GM21737 (cell line): ENCODE data around the gene PCNP.
"Not testable (repeated sequence)": the region's sequence is repeated elsewhere in the genome, so short reads cannot be mapped to it uniquely, and the experiment has no call there.

ENCODE experiments used
- ATAC-seq: cut with Tn5 transposase; IDR thresholded peaks from one replicate; pipeline ENCODE4 v1.9.1; 2021; ENCODE audit warnings: mild to moderate bottlenecking, moderate library complexity; ENCODE audit not compliant: unreplicated experiment

The PCNP gene

GRCh38 chr3:101573449-101574387 is at the start of gene PCNP:
Gene PCNP, plus strand, starts transcription at chr3:101574180. Its CDS starts 36 bp downstream, at chr3:101574216.
- peak; percentile 88 for ATAC-seq

- no peak for ATAC-seq
These were observed 46.5 kb upstream of the PCNP start for GRCh38 chr3:101527441-101527840.

DNA sequence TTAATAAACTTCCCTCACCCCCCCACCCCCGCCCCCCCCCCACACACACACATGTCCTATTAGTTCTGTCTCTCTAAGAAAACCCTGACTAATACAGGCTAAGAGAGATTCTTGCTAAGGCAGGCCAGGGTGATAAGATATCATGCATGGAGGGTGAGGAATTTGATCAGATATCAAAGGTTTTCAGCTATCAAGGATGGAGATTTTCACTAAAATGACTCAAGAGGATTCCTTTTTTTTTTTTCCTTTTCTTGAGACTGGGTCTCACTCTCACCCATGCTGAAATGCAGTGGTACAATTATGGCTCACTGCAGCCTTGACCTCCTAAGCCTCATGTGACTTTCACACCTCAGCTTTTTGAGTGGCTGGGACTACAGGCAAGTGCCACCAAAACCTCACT is 46.1 kb upstream of the PCNP start:
- no peak for ATAC-seq

DNA sequence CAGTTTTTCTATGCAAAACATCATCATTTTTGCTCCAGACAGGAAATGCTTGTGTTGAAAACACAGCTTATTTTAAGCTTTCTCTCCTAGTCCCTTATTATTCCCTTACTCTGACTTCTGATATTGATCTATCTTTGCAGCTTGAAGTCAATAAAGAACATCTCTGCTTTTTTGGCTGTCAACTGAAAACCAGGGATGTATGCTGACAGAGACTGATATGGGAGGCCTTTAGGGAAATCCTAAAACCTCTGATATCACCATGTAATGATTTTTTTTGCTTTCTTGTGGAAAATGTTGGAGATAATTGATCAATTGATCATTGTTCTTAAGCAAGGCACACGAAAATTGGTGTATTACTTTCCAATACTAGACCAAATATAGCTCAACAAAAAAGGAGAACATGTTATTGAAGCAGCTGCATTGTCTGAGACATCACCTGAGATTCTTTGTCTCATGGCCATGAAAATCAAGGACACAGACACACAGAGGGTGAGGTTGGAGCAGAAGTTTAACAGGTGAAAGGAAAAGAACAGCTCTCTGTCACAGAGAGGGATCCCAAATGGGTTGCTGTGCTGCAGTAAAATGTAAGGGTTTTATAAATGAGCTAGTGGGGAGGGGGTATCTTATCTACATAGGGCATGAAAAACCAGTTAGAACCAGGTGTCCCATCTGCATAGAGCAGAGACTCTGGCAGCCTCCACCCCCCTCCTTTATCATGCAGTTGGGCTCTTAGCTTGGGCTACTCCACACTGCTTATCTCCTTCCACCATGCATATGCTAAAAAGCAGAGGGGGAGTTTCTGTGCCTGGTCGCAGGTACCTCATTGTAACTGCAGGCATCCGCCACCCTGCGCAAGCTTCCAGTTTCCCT is 43.9 kb upstream of the PCNP start:
- no peak for ATAC-seq

DNA sequence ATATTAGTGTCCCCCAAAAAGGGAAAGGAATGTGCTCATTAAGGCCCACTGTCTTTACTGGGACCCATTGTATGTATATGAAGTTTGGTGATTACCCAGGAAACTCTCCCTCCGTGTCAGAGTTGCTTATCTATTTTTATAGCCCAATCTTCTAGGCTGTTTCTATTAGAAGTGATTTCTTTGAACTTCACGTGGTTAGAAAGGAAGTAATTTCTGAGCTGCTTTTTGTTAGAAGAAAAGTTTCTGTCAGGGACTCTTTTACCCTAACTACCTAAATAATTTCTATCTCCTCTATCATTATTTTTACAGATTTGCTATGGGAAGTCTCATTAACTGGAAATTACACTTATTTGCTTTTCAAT is 43.3 kb upstream of the PCNP start:
- ATAC-seq: no peak

GRCh38 chr3:101531473-101532086 is 42.4 kb upstream of the PCNP start:
- ATAC-seq: no peak

DNA sequence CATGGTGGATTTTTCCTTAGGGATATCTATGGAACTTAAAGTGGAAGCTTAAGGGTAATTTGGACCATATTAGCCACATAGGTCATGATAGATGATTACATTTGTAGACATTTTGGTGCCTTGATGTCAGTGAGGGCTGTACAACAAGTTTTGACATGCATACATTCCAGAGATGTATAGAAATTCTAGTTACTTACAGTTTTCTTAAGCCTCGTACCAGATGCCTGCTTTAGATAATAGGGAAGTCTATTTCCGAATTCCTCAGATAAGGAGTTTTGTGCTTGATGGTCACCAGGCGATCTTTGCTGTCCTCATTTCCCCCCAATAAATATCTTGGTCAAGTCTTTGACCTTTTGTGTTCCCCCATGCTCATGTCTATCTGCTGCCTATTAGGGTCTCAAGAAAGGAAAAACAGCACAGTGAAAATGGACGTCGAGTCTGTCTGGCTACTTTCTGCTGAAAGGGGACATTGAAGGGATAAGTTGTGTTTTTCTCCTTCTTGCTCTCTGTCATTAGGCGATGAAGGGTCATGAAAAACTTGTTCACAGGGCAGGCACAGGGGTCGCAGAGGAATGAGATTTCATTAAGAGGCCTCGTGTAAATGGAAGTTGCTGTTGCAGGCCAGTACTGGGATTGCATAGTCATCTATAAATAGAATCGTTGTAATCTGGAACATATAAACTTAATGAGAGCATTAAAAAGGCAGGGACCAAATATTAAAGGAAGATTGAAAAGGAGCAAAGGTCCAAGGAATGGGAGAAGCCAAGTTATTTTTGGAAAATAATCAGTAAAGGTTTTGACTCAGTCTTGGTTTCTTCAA is 41.0 kb upstream of the PCNP start:
- ATAC-seq: no peak

GRCh38 chr3:101533603-101533968 is 40.4 kb upstream of the PCNP start:
- ATAC-seq: no peak

GRCh38 chr3:101535221-101535620 is 38.8 kb upstream of the PCNP start:
- ATAC-seq: no peak

DNA sequence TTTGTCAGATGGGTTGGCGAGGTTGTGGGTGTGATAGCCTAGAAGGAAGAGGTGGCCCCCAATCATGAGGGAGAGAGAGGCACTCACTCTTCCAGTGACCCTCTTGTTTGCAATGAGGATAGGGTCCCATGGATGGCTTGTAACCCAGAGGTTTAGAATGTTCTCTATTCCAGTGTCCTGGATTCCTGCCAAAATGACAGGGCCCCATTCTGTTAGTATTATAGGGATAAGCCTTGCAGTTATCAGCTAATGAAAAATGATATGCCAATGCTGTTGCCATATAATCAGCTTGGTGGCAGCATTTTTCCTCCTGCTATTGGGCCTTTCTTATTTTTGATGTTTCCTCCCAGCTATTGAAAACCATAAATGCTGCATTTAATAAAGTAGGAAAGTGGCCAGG is 37.7 kb upstream of the PCNP start:
- no peak for ATAC-seq

DNA sequence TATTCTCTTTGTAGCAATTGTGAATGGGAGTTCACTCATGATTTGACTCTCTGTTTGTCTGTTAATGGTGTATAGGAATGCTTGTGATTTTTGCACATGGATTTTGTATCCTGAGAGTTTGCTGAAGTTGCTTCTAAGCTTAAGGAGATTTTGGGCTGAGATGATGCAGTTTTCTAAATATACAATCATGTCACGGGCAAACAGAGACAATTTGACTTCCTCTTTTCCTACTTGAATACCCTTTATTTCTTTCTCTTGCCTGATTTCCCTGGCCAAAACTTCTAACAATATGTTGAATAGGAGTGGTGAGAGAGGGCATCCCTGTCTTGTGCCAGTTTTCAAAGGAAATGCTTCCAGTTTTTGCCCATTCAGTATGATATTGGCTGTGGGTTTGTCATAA is 37.0 kb upstream of the PCNP start:
- not testable (repeated sequence) for ATAC-seq

DNA sequence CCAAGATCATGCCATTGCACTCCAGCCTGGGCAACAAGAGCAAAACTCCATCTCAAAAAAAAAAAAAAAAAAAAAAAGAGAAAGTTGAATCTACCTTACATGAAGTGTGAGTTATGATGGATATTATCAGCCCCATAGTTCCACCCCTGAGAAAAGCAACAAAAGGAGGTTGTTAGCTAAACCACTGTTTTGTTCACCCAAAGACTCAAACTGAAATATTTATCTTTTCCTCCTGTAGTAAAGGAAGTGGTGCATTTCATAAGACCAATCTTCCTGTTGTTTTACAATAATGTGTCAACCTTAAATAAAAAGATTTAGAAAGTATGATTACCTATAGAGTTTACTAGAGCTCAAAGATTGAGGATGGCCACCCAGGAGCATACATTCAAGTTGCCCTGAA is 31.0 kb upstream of the PCNP start:
- no peak for ATAC-seq

GRCh38 chr3:101544161-101544850 is 29.7 kb upstream of the PCNP start:
- no peak for ATAC-seq

- ATAC-seq: no peak
These were observed 25.4 kb upstream of the PCNP start for GRCh38 chr3:101548527-101549105.

DNA sequence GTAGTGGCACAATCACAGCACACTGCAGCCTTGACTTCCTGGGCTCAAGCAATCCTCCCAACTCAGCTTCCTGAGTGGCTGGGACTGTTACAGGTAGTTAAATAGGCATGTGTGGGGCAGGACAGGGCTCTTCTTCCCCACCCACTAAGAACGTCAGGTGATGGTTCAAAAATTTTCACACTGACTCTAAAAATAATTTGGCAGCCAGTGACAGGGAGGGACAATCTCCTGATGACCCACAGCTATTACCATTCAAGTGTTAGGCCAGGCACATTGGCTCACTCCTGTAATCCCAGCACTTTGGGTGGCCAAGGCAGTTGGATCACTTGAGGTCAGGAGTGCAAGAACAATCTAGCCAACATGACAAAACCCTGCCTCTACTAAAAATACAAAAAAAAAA is 24.5 kb upstream of the PCNP start:
- ATAC-seq: no peak

DNA sequence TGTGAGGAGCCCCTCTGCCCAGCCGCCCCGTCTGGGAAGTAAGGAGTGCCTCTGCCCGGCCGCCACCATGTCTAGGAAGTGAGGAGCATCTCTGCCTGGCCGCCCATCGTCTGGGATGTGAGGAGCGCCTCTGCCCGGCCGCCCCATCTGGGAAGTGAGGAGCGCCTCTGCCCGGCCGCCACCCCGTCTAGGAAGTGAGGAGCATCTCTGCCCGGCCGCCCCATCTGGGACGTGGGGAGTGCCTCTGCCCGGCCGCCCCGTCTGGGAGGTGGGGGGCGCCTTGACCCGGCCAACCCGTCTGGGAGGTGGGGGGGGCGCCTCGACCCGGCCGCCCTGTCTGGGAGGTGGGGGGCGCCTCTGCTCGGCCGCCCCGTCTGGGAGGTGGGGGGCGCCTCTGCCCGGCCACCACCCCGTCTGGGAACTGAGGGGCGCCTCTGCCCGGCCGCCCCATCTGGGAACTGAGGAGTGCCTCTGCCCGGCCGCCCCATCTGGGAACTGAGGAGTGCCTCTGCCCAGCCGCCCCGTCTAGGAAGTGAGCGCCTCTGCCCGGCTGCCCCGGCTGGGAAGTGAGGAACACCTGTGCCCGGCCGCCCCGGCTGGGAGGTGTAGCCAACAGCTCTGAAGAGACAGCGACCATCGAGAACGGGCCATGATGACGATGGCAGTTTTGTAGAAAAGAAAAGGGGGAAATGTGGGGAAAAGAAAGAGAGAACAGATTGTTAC is 22.5 kb upstream of the PCNP start:
- not testable (repeated sequence) for ATAC-seq

DNA sequence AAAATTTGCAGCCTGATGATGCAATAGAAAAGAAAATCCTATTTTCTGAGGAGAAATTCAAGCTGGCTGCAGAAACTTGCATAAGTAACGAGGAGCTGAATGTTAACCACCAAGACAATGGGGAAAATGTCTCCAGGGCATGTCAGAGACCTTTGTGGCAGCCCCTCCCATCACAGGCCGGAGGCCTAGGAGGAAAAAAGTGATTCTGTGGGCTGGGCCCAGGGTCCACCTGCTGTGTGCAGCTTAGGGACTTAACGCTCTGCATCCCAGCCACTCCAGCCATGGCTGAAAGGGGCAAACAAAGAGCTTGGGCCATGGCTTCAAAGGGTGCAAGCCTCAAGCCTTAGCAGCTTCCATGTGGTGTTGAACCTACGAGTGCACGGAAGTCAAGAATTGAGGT is 20.6 kb upstream of the PCNP start:
- ATAC-seq: not testable (repeated sequence)

DNA sequence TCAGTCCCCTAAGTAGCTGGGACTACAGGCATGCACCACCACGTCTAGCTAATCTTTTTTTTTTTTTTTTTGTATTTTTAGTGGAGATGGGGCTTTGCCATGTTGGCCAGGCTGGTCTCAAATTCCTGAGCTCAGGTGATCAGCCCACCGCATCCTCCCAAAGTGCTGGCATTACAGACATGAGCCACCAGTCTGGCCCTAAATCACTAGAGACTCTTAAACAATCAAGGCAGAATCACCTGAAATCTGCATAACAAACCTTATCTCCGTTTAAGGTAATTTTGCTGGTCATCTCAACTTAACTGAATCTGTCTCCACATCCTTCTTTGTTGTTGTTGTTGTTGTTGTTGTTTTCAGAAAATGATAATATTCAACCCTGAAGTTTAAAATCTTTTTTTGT is 17.9 kb upstream of the PCNP start:
- ATAC-seq: no peak
